SH-SY5Y (cell line): ENCODE data around the gene GRB10.

Experiments
- GATA2 ChIP-seq: IDR thresholded peaks from 2 replicates; pipeline ENCODE4 v1.6.1; 2011; ENCODE audit warnings: mild to moderate bottlenecking, low read depth, low read length
- GATA3 ChIP-seq: IDR thresholded peaks from 2 replicates; pipeline ENCODE4 v1.6.1; 2011; ENCODE audit warnings: low read depth, mild to moderate bottlenecking, low read length, moderate library complexity

- TF ChIP-seq GATA2, result no peak
- TF ChIP-seq GATA3, result no peak
These were observed 159.9 kb downstream of the GRB10 start for GRCh38 chr7:50622821-50623220.
